B cell (primary cell): ENCODE results near the gene DOCK3. TPM values are rescaled to one million over a fixed set of nuclear protein-coding genes. Genes with fewer than 3 reads are reported as not detected.

Experiments
- ATAC-seq: fragments of 200-7000 bp; cut with Tn5 transposase; one replicate; pipeline ENCODE4 v1.10.0; 2021; ENCODE audit warnings: low read depth, mild to moderate bottlenecking, moderate number of reproducible peaks, moderate library complexity
- CTCF ChIA-PET: fragments of 350-600 bp; sonication (Branson Sonifier 250); formaldehyde crosslinking; loops from one replicate; lab custom pipeline; 2021; ENCODE audit warnings: antibody characterized with exemption, inconsistent platforms; lab: Charles Lee
- POLR2A ChIA-PET: fragments of 350-600 bp; sonication (Branson Sonifier 250); formaldehyde crosslinking; loops from one replicate; lab custom pipeline; 2021; ENCODE audit warnings: antibody characterized with exemption; lab: Charles Lee
- DNase-seq: peaks from one replicate; pipeline ENCODE4 v3.0.0; 2013
- H2AFZ ChIP-seq: 2 replicates; pipeline ENCODE4 v1.6.1; 2012; ENCODE audit warnings: mild to moderate bottlenecking, low read depth, low read length; ENCODE audit not compliant: insufficient read depth, poor library complexity, severe bottlenecking
- H3K27ac ChIP-seq, 2 donors: 1 replicate in 1 of 2; 2 replicates in 1 of 2; pipeline ENCODE4 v1.5.1; 2012 to 2013; ENCODE audit warnings: low read length in 2 of 2, mild to moderate bottlenecking in 2 of 2, moderate library complexity in 1 of 2
- H3K27me3 ChIP-seq, 4 experiments: fragments of 200-600 bp in 1 of 4; sonication (generic) in 1 of 4; replicated peaks in 1 of 4; 1 replicate in 2 of 4; 2 replicates in 2 of 4; pipeline versions ENCODE4 v1.6.1 to v1.7.0; 2013 to 2016; ENCODE audit warnings: low read length in 3 of 4, mild to moderate bottlenecking in 2 of 4, mixed read lengths in 1 of 4, moderate library complexity in 1 of 4; ENCODE audit not compliant: insufficient read depth in 4 of 4, control insufficient read depth in 3 of 4; ENCODE audit errors: control extremely low read depth in 1 of 4
- H3K36me3 ChIP-seq, 2 experiments: replicated peaks in 1 of 2; 1 replicate in 1 of 2; 2 replicates in 1 of 2; pipeline versions ENCODE4 v1.6.1 to v1.7.1; 2013; ENCODE audit warnings: low read length in 1 of 2; ENCODE audit not compliant: insufficient read depth in 2 of 2, control insufficient read depth in 1 of 2; ENCODE audit errors: control extremely low read depth in 1 of 2, extremely low read depth in 1 of 2
- H3K4me1 ChIP-seq, 2 donors: fragments of 200-600 bp in 1 of 2; sonication (generic) in 1 of 2; 1 replicate in 1 of 2; 2 replicates in 1 of 2; pipeline versions ENCODE4 v1.5.1 to v1.6.1; 2013 to 2017; ENCODE audit warnings: low read length in 2 of 2; ENCODE audit not compliant: control insufficient read depth in 2 of 2, insufficient read depth in 2 of 2
- H3K4me2 ChIP-seq: replicated peaks from 2 replicates; pipeline ENCODE3; 2012; ENCODE audit warnings: mild to moderate bottlenecking, low read depth, low read length; ENCODE audit not compliant: poor library complexity, severe bottlenecking
- H3K4me3 ChIP-seq, 5 experiments: fragments of 200-600 bp in 1 of 5; sonication (generic) in 1 of 5; 1 replicate in 3 of 5; 2 replicates in 2 of 5; pipeline versions ENCODE4 v1.5.1 to v1.7.0; 2011 to 2016; ENCODE audit warnings: low read length in 4 of 5, mild to moderate bottlenecking in 4 of 5, low read depth in 2 of 5, control low read depth in 1 of 5, moderate library complexity in 1 of 5; ENCODE audit not compliant: insufficient read depth in 1 of 5; ENCODE audit errors: control extremely low read depth in 1 of 5, extremely low read depth in 1 of 5
- H3K79me2 ChIP-seq: fragments of 200-600 bp; sonication (generic); one replicate; pipeline ENCODE4 v1.6.0; 2016; ENCODE audit warnings: low read length; ENCODE audit not compliant: control insufficient read depth, insufficient read depth
- H3K9ac ChIP-seq: fragments of 200-600 bp; sonication (generic); 2 replicates; pipeline ENCODE4 v1.6.1; 2017; ENCODE audit warnings: mild to moderate bottlenecking, low read length, moderate library complexity
- H3K9me3 ChIP-seq, 3 donors: one replicate each; pipeline versions ENCODE4 v1.6.1 to v1.7.1; 2013; ENCODE audit warnings: low read length in 2 of 3; ENCODE audit not compliant: control insufficient read depth in 2 of 3, insufficient read depth in 1 of 3; ENCODE audit errors: control extremely low read depth in 1 of 3
- H4K20me1 ChIP-seq: 2 replicates; pipeline ENCODE4 v1.6.0; 2012; ENCODE audit warnings: mild to moderate bottlenecking, low read length; ENCODE audit not compliant: insufficient read depth, control insufficient read depth, poor library complexity, severe bottlenecking
- H3K27ac Mint-ChIP-seq: one replicate; pipeline ENCODE4 v1.8.0; 2021; ENCODE audit warnings: mixed read lengths
- H3K27me3 Mint-ChIP-seq: one replicate; pipeline ENCODE4 v1.8.0; 2021; ENCODE audit warnings: mixed read lengths
- H3K4me1 Mint-ChIP-seq: one replicate; pipeline ENCODE4 v1.8.0; 2021; ENCODE audit warnings: mixed read lengths
- H3K4me3 Mint-ChIP-seq: one replicate; pipeline ENCODE4 v1.8.0; 2021; ENCODE audit warnings: mixed read lengths
- H3K9me3 Mint-ChIP-seq: one replicate; pipeline ENCODE4 v1.8.0; 2022; ENCODE audit warnings: mixed read lengths; ENCODE audit not compliant: insufficient read depth
- EZH2 ChIP-seq: IDR thresholded peaks from 2 replicates; pipeline ENCODE4 v1.6.1; 2012; ENCODE audit warnings: borderline replicate concordance, low read depth, mild to moderate bottlenecking, moderate library complexity, low read length; ENCODE audit not compliant: insufficient read depth, poor library complexity, severe bottlenecking
- WGBS: methylation state at CpG from one replicate; pipeline ENCODE4 v1.1.5; 2013; ENCODE audit warnings: missing lambda C conversion rate; ENCODE audit not compliant: insufficient coverage; 5-methylcytosine and 5-hydroxymethylcytosine counted together
- intact Hi-C: fragments of 100-400 bp; cut with micrococcal nuclease; formaldehyde crosslinking; loops from one replicate; pipeline ENCODE4 v1.10.0; 2022
- polyA plus RNA-seq: library from polyadenylated mRNA; depleted of rRNA; stranded (reverse); fragments of >200 nt; gene quantifications from 2 replicates; pipeline ENCODE4 v1.2.3, GENCODE V29; 2012
- total RNA-seq, 2 donors: library from RNA; stranded (reverse); fragments of 120-200 nt in 1 of 2; gene quantifications; 1 replicate in 1 of 2; 2 replicates in 1 of 2; pipeline versions ENCODE4 v1.2.3 to v1.2.4, GENCODE V29; 2013 to 2022
- TF ChIP-seq, protein P1 (sequence below): fragments of 200-600 bp; IDR thresholded peaks from one replicate; pipeline ENCODE4 v1.8.0; 2022; ENCODE audit warnings: antibody characterized with exemption, mild to moderate bottlenecking

The DOCK3 gene
- total and polyA plus RNA-seq, 2 donors (not counting 1 experiment from before 2014, with no cell fraction given), result 0.06 to 0.30 TPM

GRCh38 chr3:51035630-51036029 lies 360.9 kb downstream of the DOCK3 start:
- H3K4me1 Mint-ChIP-seq, result no peaks in the 10 kb centered on the region
- ChIA-PET CTCF (no interaction called here), POLR2A (no interaction called here)
- H3K9me3 Mint-ChIP-seq, result no peaks in the 10 kb centered on the region
- peaks cover 0 to 5% (median 3%) of the 10 kb centered on the region in 4 experiments for H3K27me3 ChIP-seq
- no peak overlapping the region for H3K4me2 ChIP-seq
- no peak overlapping the region for H3K27ac ChIP-seq
- no peak overlapping the region for H2AFZ ChIP-seq
- peaks cover 36% of the 10 kb centered on the region for H3K27me3 Mint-ChIP-seq
- no peak overlapping the region for H3K9ac ChIP-seq
- no peak overlapping the region for H3K4me3 Mint-ChIP-seq
- TF ChIP-seq, protein P1, sequence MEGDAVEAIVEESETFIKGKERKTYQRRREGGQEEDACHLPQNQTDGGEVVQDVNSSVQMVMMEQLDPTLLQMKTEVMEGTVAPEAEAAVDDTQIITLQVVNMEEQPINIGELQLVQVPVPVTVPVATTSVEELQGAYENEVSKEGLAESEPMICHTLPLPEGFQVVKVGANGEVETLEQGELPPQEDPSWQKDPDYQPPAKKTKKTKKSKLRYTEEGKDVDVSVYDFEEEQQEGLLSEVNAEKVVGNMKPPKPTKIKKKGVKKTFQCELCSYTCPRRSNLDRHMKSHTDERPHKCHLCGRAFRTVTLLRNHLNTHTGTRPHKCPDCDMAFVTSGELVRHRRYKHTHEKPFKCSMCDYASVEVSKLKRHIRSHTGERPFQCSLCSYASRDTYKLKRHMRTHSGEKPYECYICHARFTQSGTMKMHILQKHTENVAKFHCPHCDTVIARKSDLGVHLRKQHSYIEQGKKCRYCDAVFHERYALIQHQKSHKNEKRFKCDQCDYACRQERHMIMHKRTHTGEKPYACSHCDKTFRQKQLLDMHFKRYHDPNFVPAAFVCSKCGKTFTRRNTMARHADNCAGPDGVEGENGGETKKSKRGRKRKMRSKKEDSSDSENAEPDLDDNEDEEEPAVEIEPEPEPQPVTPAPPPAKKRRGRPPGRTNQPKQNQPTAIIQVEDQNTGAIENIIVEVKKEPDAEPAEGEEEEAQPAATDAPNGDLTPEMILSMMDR, result no peak
- no peak for TF ChIP-seq EZH2
- no peak overlapping the region for H3K4me3 ChIP-seq
- no peaks in the 10 kb centered on the region for H3K79me2 ChIP-seq
- no peaks in the 10 kb centered on the region for H3K4me1 ChIP-seq
- no peaks in the 10 kb centered on the region for H4K20me1 ChIP-seq
- no peaks in the 10 kb centered on the region for H3K36me3 ChIP-seq
- intact Hi-C loops, result no loop called here
- no peaks in the 10 kb centered on the region for H3K9me3 ChIP-seq
- ATAC-seq (no peak), DNase-seq (no peak)
- no peak overlapping the region for H3K27ac Mint-ChIP-seq

- no peaks in the 10 kb centered on the region for H3K36me3 ChIP-seq
- H3K27me3 Mint-ChIP-seq, result peaks cover 34% of the 10 kb centered on the region
- DNase-seq (no peak), ATAC-seq (no peak)
- no peaks in the 10 kb centered on the region for H3K4me1 ChIP-seq
- no peak overlapping the region for H3K4me3 Mint-ChIP-seq
- H3K9me3 ChIP-seq, result no peaks in the 10 kb centered on the region
- H3K4me2 ChIP-seq, result no peak overlapping the region
- CTCF ChIA-PET, result no interaction called here
- H3K27me3 ChIP-seq, result peaks cover 0 to 9% (median 5%) of the 10 kb centered on the region in 4 experiments
- no peaks in the 10 kb centered on the region for H4K20me1 ChIP-seq
- no peak overlapping the region for H2AFZ ChIP-seq
- POLR2A ChIA-PET, result no interaction called here
- TF ChIP-seq, protein P1, result no peak
- TF ChIP-seq EZH2, result no peak
- no peak overlapping the region for H3K27ac Mint-ChIP-seq
- no peaks in the 10 kb centered on the region for H3K4me1 Mint-ChIP-seq
- no CpG with 5 or more reads among the region's 1 CpG for WGBS
- no peaks in the 10 kb centered on the region for H3K9me3 Mint-ChIP-seq
- no peak overlapping the region for H3K27ac ChIP-seq
- intact Hi-C loops, result no loop called here
- H3K79me2 ChIP-seq, result no peaks in the 10 kb centered on the region
- H3K4me3 ChIP-seq, result no peak overlapping the region
- H3K9ac ChIP-seq, result no peak overlapping the region
These were observed 370.3 kb downstream of the DOCK3 start for GRCh38 chr3:51044982-51045381.
